Kidney tubule cell (primary cell): ENCODE data around the gene RGS11.

Source experiments
- DNase-seq: peaks from one replicate; pipeline ENCODE4 v3.0.0-alpha.2; 2018; ENCODE audit warnings: low spot score

Gene RGS11

GRCh38 chr16:229731-230281 lies 45.9 kb downstream of the RGS11 start:
- no peak for DNase-seq

DNA sequence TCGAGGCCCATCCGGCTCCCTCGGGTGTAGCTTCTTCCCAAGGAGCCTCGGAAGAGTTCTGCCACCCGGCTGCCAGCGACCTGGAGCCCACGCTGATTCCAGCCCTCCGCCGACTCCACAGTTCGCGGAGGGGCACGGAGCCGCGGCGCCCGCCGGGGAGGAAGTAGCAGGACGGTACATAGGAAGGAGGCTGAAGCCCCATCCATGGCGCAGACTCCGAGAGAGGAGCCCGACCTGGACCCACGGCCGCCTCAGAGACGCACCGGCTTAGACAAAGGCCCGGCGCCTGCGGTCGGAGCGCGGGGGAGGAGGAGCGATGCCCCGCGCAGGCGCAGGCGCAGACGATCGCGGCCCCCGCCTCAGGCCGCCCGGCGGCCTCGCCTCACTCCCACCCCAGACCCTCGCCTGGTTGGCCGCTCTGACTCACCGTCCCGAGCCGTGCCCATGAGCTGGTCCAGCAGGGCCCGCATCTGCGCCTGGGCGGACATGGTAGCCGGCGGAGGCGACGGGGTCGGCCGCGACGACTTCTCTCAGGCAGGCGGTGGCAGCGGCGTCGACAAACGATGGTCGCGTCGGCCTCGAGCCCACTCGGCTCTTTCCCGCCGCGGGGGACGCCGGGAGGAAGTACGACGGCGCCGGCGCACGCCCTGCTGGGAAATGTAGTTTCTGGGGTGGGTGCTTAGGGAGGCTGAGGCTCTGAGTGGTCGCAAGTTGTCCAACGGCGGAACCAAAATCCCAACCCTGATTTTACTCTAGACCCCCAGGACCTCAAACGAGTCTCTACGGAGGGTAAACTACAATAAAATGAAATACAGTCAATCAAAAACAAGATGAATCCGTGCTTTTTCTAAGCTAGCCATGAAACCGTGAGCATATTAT lies 46.7 kb downstream of the RGS11 start, which contains the start of gene LUC7L:
Gene LUC7L, minus strand, starts transcription at position 598 of the 879 bp plus-strand sequence. Its CDS starts 110 bp downstream, at position 488.
- DNase-seq = peak; percentile 86

GRCh38 chr16:228151-228851 lies 47.4 kb downstream of the RGS11 start:
- peak; percentile 33 for DNase-seq

DNA sequence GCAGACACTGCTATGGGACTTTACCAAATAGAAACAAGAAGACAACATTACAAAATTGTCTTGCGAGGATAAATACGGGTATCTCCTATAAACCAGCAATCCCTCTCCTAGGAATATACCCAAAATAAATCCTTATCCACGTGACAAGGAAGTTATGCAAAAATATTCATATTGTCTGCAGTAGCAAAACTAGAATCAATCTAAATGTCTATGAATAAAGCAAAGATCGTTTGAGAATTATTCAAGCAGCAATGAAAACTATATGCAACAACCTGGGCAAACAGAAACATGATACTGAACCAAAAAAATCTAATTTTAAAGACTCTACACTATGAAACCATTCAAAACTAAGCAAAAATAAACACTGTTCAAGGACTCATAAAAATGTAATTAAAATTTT lies 55.7 kb downstream of the RGS11 start:
- no peak for DNase-seq
